ENCODE data around the gene POLDIP2. TPM values are rescaled to one million over a fixed set of nuclear protein-coding genes. Genes with fewer than 3 reads are reported as not detected.

The POLDIP2 gene
- total RNA-seq, 1 experiment from 2014 or later = 82.8 TPM

DNA sequence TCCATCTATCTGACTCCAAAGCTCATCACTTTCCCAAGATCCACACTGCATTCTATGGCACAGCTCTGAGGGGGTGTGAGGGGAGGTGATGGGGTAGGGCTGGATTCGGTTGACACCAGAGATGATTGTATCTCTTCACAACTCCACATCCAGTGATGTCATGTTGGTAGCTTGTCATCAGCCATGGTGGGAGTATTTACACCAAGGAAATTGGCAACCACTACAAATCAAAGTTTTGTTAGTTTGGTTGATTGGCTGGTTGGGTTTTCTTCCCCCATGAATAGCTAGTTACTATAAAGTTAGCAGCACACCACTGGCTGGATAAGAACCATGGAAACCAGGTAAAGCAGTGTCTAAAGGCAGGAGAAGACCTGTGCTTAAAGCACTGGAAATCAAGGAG, 33.7 kb upstream of the POLDIP2 start:
- no peak overlapping the region for H3K4me2 ChIP-seq (ENCODE audit: insufficient read depth, insufficient read length, low read length)
- Mint-ChIP-seq H3K4me1 (peaks cover 0 to 9% of the 10 kb centered on the region in 2 experiments; a peak in 1 of 4 replicates), H3K9me3 (no peaks in the 10 kb centered on the region), H3K27ac (no peak overlapping the region), H3K36me3 (ENCODE audit: insufficient read depth in 1 of 3, low read depth in 3 of 3) (peaks cover 0 to 3% (median 0%) of the 10 kb centered on the region in 3 experiments; a peak in 2 of 7 replicates), H3K27me3 (ENCODE audit: low read depth) (peaks cover 25% of the 10 kb centered on the region), H3K4me3 (no peak overlapping the region)
- H3K27me3 ChIP-seq (ENCODE audit: insufficient read depth, low read length) = no peaks in the 10 kb centered on the region
- no peaks in the 10 kb centered on the region for H3K9me3 ChIP-seq (ENCODE audit: control insufficient read depth, low read depth, low read length)
- no peak overlapping the region for H2BK20ac ChIP-seq (ENCODE audit: low read depth, low read length, poor library complexity, severe bottlenecking)
- H4K5ac ChIP-seq (ENCODE audit: insufficient read length, low read depth, low read length) = no peak overlapping the region
- H3K4ac ChIP-seq (ENCODE audit: low read depth, low read length) = no peak overlapping the region
- no peak overlapping the region for H4K8ac ChIP-seq (replicated peaks; ENCODE audit: insufficient read length, low read depth, low read length)
- no peak overlapping the region for H4K91ac ChIP-seq (ENCODE audit: insufficient read length, low read depth, low read length)
- no peak for DNase-seq
- H3K14ac ChIP-seq (ENCODE audit: insufficient read depth, low read length) = no peak overlapping the region
- TF ChIP-seq, protein P1, sequence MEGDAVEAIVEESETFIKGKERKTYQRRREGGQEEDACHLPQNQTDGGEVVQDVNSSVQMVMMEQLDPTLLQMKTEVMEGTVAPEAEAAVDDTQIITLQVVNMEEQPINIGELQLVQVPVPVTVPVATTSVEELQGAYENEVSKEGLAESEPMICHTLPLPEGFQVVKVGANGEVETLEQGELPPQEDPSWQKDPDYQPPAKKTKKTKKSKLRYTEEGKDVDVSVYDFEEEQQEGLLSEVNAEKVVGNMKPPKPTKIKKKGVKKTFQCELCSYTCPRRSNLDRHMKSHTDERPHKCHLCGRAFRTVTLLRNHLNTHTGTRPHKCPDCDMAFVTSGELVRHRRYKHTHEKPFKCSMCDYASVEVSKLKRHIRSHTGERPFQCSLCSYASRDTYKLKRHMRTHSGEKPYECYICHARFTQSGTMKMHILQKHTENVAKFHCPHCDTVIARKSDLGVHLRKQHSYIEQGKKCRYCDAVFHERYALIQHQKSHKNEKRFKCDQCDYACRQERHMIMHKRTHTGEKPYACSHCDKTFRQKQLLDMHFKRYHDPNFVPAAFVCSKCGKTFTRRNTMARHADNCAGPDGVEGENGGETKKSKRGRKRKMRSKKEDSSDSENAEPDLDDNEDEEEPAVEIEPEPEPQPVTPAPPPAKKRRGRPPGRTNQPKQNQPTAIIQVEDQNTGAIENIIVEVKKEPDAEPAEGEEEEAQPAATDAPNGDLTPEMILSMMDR (conservative IDR thresholded peaks at IDR 0.05) = no peak
- no peak overlapping the region for H2BK5ac ChIP-seq (ENCODE audit: insufficient read length, low read length)
- H3K79me2 ChIP-seq (ENCODE audit: insufficient read depth, low read length) = no peaks in the 10 kb centered on the region
- H3T11ph ChIP-seq (ENCODE audit: low read length) = no peak overlapping the region
- H3K23me2 ChIP-seq (ENCODE audit: insufficient read length, low read depth, low read length, poor library complexity, severe bottlenecking) = no peaks in the 10 kb centered on the region
- no peak overlapping the region for H2AK5ac ChIP-seq (ENCODE audit: insufficient read length, low read length)
- no peak overlapping the region for H3K18ac ChIP-seq (ENCODE audit: insufficient read length, low read depth, low read length)
- H3K23ac ChIP-seq (ENCODE audit: insufficient read length, low read depth, low read length) = no peak overlapping the region
- no peak overlapping the region for H2BK120ac ChIP-seq (ENCODE audit: low read depth, low read length, poor library complexity, severe bottlenecking)
- no peaks in the 10 kb centered on the region for H3K79me1 ChIP-seq (ENCODE audit: insufficient read depth, low read depth, low read length, poor library complexity, severe bottlenecking)
- H2AFZ ChIP-seq (ENCODE audit: low read length) = no peak overlapping the region
- no peaks in the 10 kb centered on the region for H3K4me1 ChIP-seq (ENCODE audit: insufficient read depth, low read length)
- no peaks in the 10 kb centered on the region for H4K20me1 ChIP-seq (ENCODE audit: control insufficient read depth, insufficient read depth, insufficient read length)
- no peak overlapping the region for H3K9ac ChIP-seq (ENCODE audit: extremely low read depth, insufficient read length, low read length)
- H2BK15ac ChIP-seq (ENCODE audit: low read depth, low read length) = no peak overlapping the region
- H3K56ac ChIP-seq (ENCODE audit: insufficient read length, low read depth, low read length) = no peak overlapping the region
- no CpG with 5 or more reads among the region's 1 CpG for WGBS (ENCODE audit: extremely low coverage, insufficient read length, low lambda C conversion rate)
- H2BK12ac ChIP-seq (ENCODE audit: insufficient read length, low read depth, low read length) = no peak overlapping the region
- no peak overlapping the region for H3K27ac ChIP-seq (ENCODE audit: insufficient read length, low read depth, low read length)
